ENCODE results near the gene TRIM37. TPM values are rescaled to one million over a fixed set of nuclear protein-coding genes. Genes with fewer than 3 reads are reported as not detected.

Gene TRIM37
- total RNA-seq, 6 experiments from 2014 or later = 7.2 to 11.0 (median 9.0) TPM

DNA sequence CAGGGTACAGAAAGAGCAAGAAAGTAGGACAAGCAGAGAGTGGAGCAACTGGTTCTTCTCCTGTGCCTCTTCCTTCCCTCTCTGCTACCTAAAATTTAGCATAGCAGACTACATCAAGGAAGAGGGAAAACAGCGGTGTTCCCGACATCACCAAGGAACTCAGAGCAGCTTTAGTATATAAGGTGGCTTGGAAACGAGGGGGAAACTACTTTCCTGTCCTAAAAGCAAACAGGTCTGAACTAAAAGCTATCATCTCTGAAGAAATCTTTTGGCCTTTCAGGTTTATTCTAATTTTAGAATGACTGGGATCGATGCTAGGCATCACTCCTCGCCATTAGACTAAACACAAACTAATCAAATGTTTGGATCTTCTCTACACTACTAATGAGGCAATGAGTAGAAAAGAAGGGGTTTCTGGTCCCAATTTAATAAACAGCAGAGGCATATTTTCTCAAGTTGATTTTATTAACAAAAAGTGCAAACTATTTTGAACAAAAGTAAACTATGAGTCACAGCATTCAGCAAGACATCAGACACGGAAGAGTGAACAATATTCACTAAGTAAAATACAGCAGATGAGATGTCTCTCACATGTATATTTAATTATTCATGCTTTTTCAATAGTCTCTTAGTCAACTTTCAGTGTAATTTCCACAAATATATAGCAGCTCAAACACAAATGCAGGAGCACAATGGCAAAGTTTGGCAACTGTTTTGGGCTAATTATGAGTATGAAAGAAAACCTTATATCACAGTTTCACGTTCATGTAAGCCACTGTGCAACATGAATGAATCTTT, 108.7 kb downstream of the TRIM37 start:
- Histone ChIP-seq H3K27me3 (no peaks in the 10 kb centered on the region), H3K36me3 (no peaks in the 10 kb centered on the region), H3K4me1 (peaks cover 0 to 56% (median 19%) of the 10 kb centered on the region in 4 donors), H3K4me3 (no peak overlapping the region), H3K27ac (peak overlapping the region; percentile 65 to 85 (median 84)), H3K9me3 (no peaks in the 10 kb centered on the region)
- ATAC-seq (peak in 1 of 4 donors; percentile 24), DNase-seq (no peak)
- intact Hi-C loops (cut with DNase I) = no loop called here
- WGBS (ENCODE audit: insufficient coverage, low coverage, low lambda C conversion rate, missing lambda C conversion rate) = 45% methylated on average over 7 of the region's 7 CpGs
- TF ChIP-seq POLR2A (IDR thresholded peaks at IDR 0.05) = no peak
- TF ChIP-seq, protein P1, sequence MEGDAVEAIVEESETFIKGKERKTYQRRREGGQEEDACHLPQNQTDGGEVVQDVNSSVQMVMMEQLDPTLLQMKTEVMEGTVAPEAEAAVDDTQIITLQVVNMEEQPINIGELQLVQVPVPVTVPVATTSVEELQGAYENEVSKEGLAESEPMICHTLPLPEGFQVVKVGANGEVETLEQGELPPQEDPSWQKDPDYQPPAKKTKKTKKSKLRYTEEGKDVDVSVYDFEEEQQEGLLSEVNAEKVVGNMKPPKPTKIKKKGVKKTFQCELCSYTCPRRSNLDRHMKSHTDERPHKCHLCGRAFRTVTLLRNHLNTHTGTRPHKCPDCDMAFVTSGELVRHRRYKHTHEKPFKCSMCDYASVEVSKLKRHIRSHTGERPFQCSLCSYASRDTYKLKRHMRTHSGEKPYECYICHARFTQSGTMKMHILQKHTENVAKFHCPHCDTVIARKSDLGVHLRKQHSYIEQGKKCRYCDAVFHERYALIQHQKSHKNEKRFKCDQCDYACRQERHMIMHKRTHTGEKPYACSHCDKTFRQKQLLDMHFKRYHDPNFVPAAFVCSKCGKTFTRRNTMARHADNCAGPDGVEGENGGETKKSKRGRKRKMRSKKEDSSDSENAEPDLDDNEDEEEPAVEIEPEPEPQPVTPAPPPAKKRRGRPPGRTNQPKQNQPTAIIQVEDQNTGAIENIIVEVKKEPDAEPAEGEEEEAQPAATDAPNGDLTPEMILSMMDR (IDR thresholded peaks at IDR 0.05) = no peak

DNA sequence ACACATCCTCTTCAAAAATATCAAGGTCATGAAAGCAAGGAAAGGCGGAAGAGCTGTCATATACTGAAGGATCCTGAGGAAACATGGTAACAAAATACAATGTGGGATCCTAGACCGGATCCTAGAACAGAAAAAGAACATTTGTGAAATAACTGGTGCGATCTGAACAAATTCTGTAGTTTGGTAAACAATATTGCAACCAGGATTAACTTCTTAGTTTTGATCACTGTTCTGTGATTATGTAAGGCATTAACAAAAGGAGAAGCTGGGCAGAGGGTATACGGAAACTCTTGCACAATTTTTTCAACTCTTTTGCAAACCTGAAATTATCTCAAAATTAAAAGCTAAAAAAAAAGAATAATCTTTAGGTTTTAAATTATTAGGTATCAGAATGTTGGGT, 109.7 kb downstream of the TRIM37 start:
- TF ChIP-seq, protein P1 (IDR thresholded peaks at IDR 0.05) = no peak
- no peak for TF ChIP-seq POLR2A (IDR thresholded peaks at IDR 0.05)
- ATAC-seq (peak; percentile 25 to 71 (median 44)), DNase-seq (no peak)
- peak overlapping the region; percentile 65 to 85 (median 84) for H3K27ac ChIP-seq
- intact Hi-C loops (cut with DNase I) = no loop called here
- H3K9me3 ChIP-seq = no peaks in the 10 kb centered on the region
- no peaks in the 10 kb centered on the region for H3K27me3 ChIP-seq
- H3K4me3 ChIP-seq = no peak overlapping the region
- H3K36me3 ChIP-seq = no peaks in the 10 kb centered on the region
- 27% methylated on average over 4 of the region's 4 CpGs for WGBS (ENCODE audit: insufficient coverage, low coverage, low lambda C conversion rate, missing lambda C conversion rate)
- H3K4me1 ChIP-seq = peaks cover 0 to 55% (median 18%) of the 10 kb centered on the region in 4 donors

DNA sequence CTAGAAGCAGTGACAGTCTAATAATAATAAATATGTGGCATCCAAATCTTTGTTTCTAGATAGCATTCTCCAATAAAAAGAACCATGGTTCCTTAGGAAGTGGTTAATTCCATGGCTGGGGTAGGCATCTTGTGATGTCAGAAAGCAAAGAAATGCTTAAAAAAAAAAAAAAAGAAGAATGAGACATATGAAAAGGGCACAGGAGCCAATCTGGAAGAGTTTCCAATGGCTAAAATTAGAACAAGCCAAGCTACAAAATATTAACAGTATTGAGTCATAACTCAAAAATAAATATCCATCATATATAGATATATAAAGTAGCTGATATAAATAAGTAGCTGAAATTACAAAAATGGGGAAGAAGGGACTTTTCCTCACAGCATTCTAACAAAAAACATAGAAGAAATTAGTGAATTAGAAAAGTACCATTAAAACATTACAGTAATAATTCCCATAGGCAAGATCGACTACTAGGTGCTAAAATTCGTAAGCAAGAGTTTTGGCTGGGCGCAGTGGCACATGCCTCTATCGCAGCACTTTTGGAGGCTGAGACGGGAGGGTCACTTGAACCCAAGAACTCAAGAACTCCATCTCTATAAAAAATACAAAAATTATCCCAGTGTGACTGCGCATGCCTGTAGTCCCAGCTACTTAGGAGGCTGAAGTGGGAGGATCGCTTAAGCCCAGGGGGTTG, 111.3 kb downstream of the TRIM37 start:
- no peaks in the 10 kb centered on the region for H3K36me3 ChIP-seq
- 97% methylated on average over 7 of the region's 7 CpGs for WGBS (ENCODE audit: insufficient coverage, low coverage, low lambda C conversion rate, missing lambda C conversion rate)

DNA sequence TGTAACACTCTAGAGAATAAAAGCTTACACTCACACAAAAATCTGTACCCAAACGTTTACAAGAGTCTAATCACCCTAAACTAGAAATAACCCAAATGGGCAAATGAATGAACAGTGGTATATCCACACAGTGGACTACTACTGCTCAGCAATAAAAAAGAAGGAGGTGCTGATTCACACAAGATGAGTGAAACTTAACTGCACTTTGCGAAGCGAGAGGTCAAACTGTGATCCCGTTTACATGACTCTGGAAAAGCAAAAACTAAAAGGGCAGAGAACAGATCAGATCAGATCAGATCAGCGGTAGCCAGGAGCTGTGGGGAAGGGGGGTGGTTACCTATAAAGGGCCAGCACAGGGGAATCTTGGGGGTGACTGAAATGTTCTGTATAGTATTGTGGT, 113.4 kb downstream of the TRIM37 start:
- ATAC-seq (peak; percentile 47 to 80 (median 67)), DNase-seq (peak in 1 of 3 donors; percentile 65)
- Histone ChIP-seq H3K36me3 (no peaks in the 10 kb centered on the region), H3K4me3 (no peak overlapping the region), H3K27ac (peak overlapping the region; percentile 24 to 98 (median 94)), H3K4me1 (peaks cover 0 to 49% (median 14%) of the 10 kb centered on the region in 4 donors), H3K9me3 (no peaks in the 10 kb centered on the region), H3K27me3 (no peaks in the 10 kb centered on the region)
- WGBS (ENCODE audit: insufficient coverage, low coverage, low lambda C conversion rate, missing lambda C conversion rate) = 10% methylated on average over 5 of the region's 5 CpGs
- intact Hi-C loops (cut with DNase I) = no loop called here
- TF ChIP-seq, protein P1 (IDR thresholded peaks at IDR 0.05) = no peak
- TF ChIP-seq POLR2A (IDR thresholded peaks at IDR 0.05) = peak; percentile 16

More for the DNA sequence above, 111.3 kb downstream of the TRIM37 start:
- intact Hi-C loops (cut with DNase I) = no loop called here
- ATAC-seq (no peak), DNase-seq (no peak)
- no peak for TF ChIP-seq POLR2A (IDR thresholded peaks at IDR 0.05)
- Histone ChIP-seq H3K27me3 (no peaks in the 10 kb centered on the region), H3K4me3 (no peak overlapping the region), H3K27ac (peak overlapping the region in 1 of 3 donors; percentile 84), H3K9me3 (no peaks in the 10 kb centered on the region), H3K4me1 (peaks cover 0 to 56% (median 16%) of the 10 kb centered on the region in 4 donors)

Measured in right lobe of liver (tissue), 6 donors.